ENCODE data around the gene TRIP4. TPM values are rescaled to one million over a fixed set of nuclear protein-coding genes. Genes with fewer than 3 reads are reported as not detected.

TRIP4 gene
- total and polyA plus RNA-seq, 2 donors from 2014 or later = 29.8 to 33.1 TPM

DNA sequence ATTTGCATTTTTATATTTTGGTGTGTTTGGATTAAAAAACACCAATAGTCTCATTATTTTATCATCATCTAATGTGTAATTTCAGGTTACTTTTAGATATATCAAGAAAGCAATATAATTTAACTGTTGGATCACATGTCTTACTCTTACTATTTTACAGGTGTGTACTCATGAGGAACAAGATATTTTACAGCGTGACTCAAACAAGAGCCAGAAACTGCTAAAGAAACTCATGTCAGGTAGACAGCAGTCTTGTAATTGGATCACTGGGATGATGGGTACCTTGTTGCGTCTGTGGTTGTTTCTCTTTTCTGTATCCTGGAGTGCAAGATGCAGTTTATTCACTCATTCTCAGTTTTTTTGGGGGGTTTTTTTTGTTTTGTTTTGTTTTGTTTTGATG, 12.9 kb downstream of the TRIP4 start:
- intact Hi-C loops (cut with DNase I) = no loop called here
- TF ChIP-seq, protein P1, sequence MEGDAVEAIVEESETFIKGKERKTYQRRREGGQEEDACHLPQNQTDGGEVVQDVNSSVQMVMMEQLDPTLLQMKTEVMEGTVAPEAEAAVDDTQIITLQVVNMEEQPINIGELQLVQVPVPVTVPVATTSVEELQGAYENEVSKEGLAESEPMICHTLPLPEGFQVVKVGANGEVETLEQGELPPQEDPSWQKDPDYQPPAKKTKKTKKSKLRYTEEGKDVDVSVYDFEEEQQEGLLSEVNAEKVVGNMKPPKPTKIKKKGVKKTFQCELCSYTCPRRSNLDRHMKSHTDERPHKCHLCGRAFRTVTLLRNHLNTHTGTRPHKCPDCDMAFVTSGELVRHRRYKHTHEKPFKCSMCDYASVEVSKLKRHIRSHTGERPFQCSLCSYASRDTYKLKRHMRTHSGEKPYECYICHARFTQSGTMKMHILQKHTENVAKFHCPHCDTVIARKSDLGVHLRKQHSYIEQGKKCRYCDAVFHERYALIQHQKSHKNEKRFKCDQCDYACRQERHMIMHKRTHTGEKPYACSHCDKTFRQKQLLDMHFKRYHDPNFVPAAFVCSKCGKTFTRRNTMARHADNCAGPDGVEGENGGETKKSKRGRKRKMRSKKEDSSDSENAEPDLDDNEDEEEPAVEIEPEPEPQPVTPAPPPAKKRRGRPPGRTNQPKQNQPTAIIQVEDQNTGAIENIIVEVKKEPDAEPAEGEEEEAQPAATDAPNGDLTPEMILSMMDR (IDR thresholded peaks at IDR 0.05; ENCODE audit: borderline replicate concordance, extremely low read depth, insufficient read depth) = no peak
- DNase-seq (no peak), FAIRE-seq (no peak)
- Histone ChIP-seq H3K27me3 (ENCODE audit: control insufficient read depth, insufficient read depth, low read length) (no peaks in the 10 kb centered on the region), H3K9me3 (ENCODE audit: control insufficient read depth in 2 of 3, insufficient read depth in 1 of 3, low read length in 3 of 3) (no peaks in the 10 kb centered on the region), H3K27ac (ENCODE audit: low read depth in 2 of 2, low read length in 2 of 2) (no peak overlapping the region), H3K9ac (ENCODE audit: low read length in 3 of 3) (no peak overlapping the region), H3K4me3 (ENCODE audit: low read length in 3 of 3) (no peak overlapping the region), H3K4me1 (ENCODE audit: control insufficient read depth in 2 of 3, insufficient read depth in 2 of 3, low read depth in 1 of 3, low read length in 3 of 3) (no peaks in the 10 kb centered on the region), H3K36me3 (ENCODE audit: control insufficient read depth in 2 of 3, insufficient read depth in 3 of 3, low read length in 3 of 3) (peaks cover 13 to 45% (median 30%) of the 10 kb centered on the region in 3 donors)

DNA sequence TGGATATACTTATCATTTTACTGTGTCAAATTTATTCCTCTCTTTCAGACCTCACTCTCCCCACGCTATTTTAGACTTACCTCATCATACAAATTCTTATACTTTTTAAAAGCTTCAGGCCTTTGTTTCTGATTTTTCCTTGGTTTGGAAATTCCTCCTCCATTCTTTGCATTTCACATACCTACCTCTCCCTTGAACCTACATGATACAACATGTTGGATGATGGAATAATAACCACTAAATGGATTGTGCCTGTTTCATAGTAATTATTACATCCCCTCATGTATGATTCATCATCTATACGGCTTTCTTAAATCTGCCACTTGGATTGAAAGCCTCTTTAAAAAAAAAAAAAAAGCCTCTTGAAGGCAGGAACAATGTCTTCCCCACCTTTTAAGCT, 24.6 kb downstream of the TRIP4 start:
- Histone ChIP-seq H3K4me3 (ENCODE audit: low read length in 3 of 3) (no peak overlapping the region), H3K9ac (ENCODE audit: low read length in 3 of 3) (no peak overlapping the region), H3K27me3 (ENCODE audit: control insufficient read depth, insufficient read depth, low read length) (no peaks in the 10 kb centered on the region), H3K4me1 (ENCODE audit: control insufficient read depth in 2 of 3, insufficient read depth in 2 of 3, low read depth in 1 of 3, low read length in 3 of 3) (no peaks in the 10 kb centered on the region), H3K9me3 (ENCODE audit: control insufficient read depth in 2 of 3, insufficient read depth in 1 of 3, low read length in 3 of 3) (no peaks in the 10 kb centered on the region), H3K36me3 (ENCODE audit: control insufficient read depth in 2 of 3, insufficient read depth in 3 of 3, low read length in 3 of 3) (peaks cover 8 to 31% (median 24%) of the 10 kb centered on the region in 3 donors), H3K27ac (ENCODE audit: low read depth in 2 of 2, low read length in 2 of 2) (no peak overlapping the region)
- DNase-seq (no peak), FAIRE-seq (no peak)
- intact Hi-C loops (cut with DNase I) = no loop called here
- TF ChIP-seq, protein P1 (IDR thresholded peaks at IDR 0.05; ENCODE audit: borderline replicate concordance, extremely low read depth, insufficient read depth) = no peak

DNA sequence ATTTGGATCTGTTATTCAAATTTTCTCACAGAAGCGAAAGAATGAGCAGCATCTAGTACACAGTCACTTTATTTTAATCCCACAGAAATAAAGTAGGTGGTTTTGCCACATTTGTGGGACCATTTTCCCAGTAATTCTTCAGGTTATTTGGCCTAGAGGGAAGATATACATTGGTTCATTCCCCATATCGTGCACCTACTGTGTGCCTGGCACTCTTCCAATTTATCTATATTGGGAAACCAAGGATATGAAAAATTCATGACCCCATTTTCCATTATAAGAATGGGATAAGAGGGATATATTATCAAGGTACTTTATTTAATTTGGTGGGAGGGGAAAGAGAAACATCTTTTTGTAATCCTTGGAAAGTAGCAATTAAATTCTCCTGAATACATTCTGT, 35.1 kb downstream of the TRIP4 start:
- DNase-seq = no peak
- Histone ChIP-seq H3K36me3 (ENCODE audit: control insufficient read depth in 2 of 3, insufficient read depth in 3 of 3, low read length in 3 of 3) (peaks cover 3 to 43% (median 17%) of the 10 kb centered on the region in 3 donors), H3K9ac (ENCODE audit: low read length in 3 of 3) (no peak overlapping the region), H3K9me3 (ENCODE audit: control insufficient read depth in 2 of 3, insufficient read depth in 1 of 3, low read length in 3 of 3) (no peaks in the 10 kb centered on the region), H3K4me3 (ENCODE audit: low read length in 3 of 3) (no peak overlapping the region), H3K4me1 (ENCODE audit: control insufficient read depth in 2 of 3, insufficient read depth in 2 of 3, low read depth in 1 of 3, low read length in 3 of 3) (no peaks in the 10 kb centered on the region), H3K27me3 (ENCODE audit: control insufficient read depth, insufficient read depth, low read length) (no peaks in the 10 kb centered on the region), H3K27ac (ENCODE audit: low read depth in 2 of 2, low read length in 2 of 2) (no peak overlapping the region)
- intact Hi-C loops (cut with DNase I) = no loop called here
- FAIRE-seq = no peak
- TF ChIP-seq, protein P1 (IDR thresholded peaks at IDR 0.05; ENCODE audit: borderline replicate concordance, extremely low read depth, insufficient read depth) = no peak

DNA sequence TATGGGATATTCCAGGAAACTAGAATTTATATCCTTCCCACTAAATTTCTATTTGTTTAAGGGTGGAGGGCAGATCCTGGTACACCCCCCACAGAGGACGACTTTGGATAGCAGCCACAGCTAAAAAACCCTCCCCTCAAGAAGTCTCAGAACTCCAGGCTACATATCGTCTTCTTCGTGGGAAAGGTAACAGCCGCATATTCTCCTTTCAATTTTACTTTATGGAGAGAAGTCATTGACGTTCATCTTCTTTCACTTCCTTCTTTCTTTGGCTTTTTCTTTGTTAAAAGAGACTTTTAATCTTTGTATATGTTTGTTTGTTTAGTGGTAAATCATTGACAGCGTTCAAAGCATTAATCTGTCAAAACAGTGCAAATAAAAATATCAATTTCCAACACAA, 36.3 kb downstream of the TRIP4 start:
- Histone ChIP-seq H3K4me1 (ENCODE audit: control insufficient read depth in 2 of 3, insufficient read depth in 2 of 3, low read depth in 1 of 3, low read length in 3 of 3) (no peaks in the 10 kb centered on the region), H3K9ac (ENCODE audit: low read length in 3 of 3) (no peak overlapping the region), H3K4me3 (ENCODE audit: low read length in 3 of 3) (no peak overlapping the region), H3K36me3 (ENCODE audit: control insufficient read depth in 2 of 3, insufficient read depth in 3 of 3, low read length in 3 of 3) (peaks cover 3 to 31% (median 15%) of the 10 kb centered on the region in 3 donors), H3K9me3 (ENCODE audit: control insufficient read depth in 2 of 3, insufficient read depth in 1 of 3, low read length in 3 of 3) (no peaks in the 10 kb centered on the region), H3K27ac (ENCODE audit: low read depth in 2 of 2, low read length in 2 of 2) (no peak overlapping the region), H3K27me3 (ENCODE audit: control insufficient read depth, insufficient read depth, low read length) (no peaks in the 10 kb centered on the region)
- DNase-seq = no peak
- no peak for FAIRE-seq
- TF ChIP-seq, protein P1 (IDR thresholded peaks at IDR 0.05; ENCODE audit: borderline replicate concordance, extremely low read depth, insufficient read depth) = no peak
- intact Hi-C loops (cut with DNase I) = no loop called here
